ENCODE results near the gene UST. TPM values are rescaled to one million over a fixed set of nuclear protein-coding genes. Genes with fewer than 3 reads are reported as not detected.

Gene UST
- total and polyA plus RNA-seq, 9 of the 15 experiments (the other 6 are each of a cell fraction or from before 2014, with no cell fraction given), result 0.04 to 0.10 TPM; not detected in 7

- TF ChIP-seq ZHX1 (conservative IDR thresholded peaks at IDR 0.05; ENCODE audit: low read length) (no peak), RFX1 (IDR thresholded peaks at IDR 0.05) (no peak), ZNF12 (CRISPR knock-in tag; IDR thresholded peaks at IDR 0.05) (no peak), TCF3 (CRISPR knock-in tag; IDR thresholded peaks at IDR 0.05) (no peak)
Observed at GRCh38 chr6:148789948-148790347, 43.1 kb downstream of the UST start (continued).

GRCh38 chr6:148790404-148790803, 43.6 kb downstream of the UST start:
- H3K79me2 ChIP-seq (ENCODE audit: control insufficient read depth, insufficient read depth, low read length), result no peaks in the 10 kb centered on the region
- no peak for ATAC-seq

More at GRCh38 chr6:148790404-148790803, 43.6 kb downstream of the UST start:
- ChIA-PET CTCF (ENCODE audit: low intra/inter-chr PET ratio) (no interaction called here), POLR2A (no interaction called here)
- BruUV-seq (replicated peaks), result no TSS peak
- no peak for FAIRE-seq
- in situ Hi-C loops (cut with MboI), result no loop called here
- TF ChIP-seq ZNF239 (CRISPR knock-in tag; IDR thresholded peaks at IDR 0.05) (no peak), NFE2 (IDR thresholded peaks at IDR 0.05; ENCODE audit: low read depth) (no peak), KLF6 (CRISPR knock-in tag; IDR thresholded peaks at IDR 0.05; ENCODE audit: borderline replicate concordance) (no peak), NKRF (IDR thresholded peaks at IDR 0.05; ENCODE audit: borderline replicate concordance) (no peak), SAFB2 (IDR thresholded peaks at IDR 0.05; ENCODE audit: borderline replicate concordance, low read depth, low read length, severe bottlenecking) (no peak), NUFIP1 (IDR thresholded peaks at IDR 0.05; ENCODE audit: partially characterized antibody) (no peak), FOS (IDR thresholded peaks at IDR 0.05; ENCODE audit: extremely low read depth, insufficient read length) (no peak), ZZZ3 (IDR thresholded peaks at IDR 0.05) (no peak), KDM1A (IDR thresholded peaks at IDR 0.05) (no peak), ZNF311 (CRISPR knock-in tag; IDR thresholded peaks at IDR 0.05) (no peak), CAMTA2 (CRISPR knock-in tag; conservative IDR thresholded peaks at IDR 0.05) (no peak), HINFP (tag; conservative IDR thresholded peaks at IDR 0.05; ENCODE audit: low read depth) (no peak), RFX5 (IDR thresholded peaks at IDR 0.05; ENCODE audit: low read depth, low read length) (no peak)
- Histone ChIP-seq H3K27me3 (ENCODE audit: control insufficient read depth in 2 of 2, insufficient read depth in 2 of 2, low read length in 2 of 2) (peaks cover 9 to 25% of the 10 kb centered on the region in 2 experiments; a peak in 4 of 5 replicates), H3K4me1 (replicated peaks in 1 of 2; ENCODE audit: control insufficient read depth in 2 of 2, insufficient read depth in 2 of 2, low read length in 2 of 2) (no peaks in the 10 kb centered on the region), H3K9me1 (ENCODE audit: control insufficient read depth, insufficient read depth, low read length) (no peaks in the 10 kb centered on the region), H3K36me3 (ENCODE audit: control insufficient read depth, insufficient read depth, low read length) (no peaks in the 10 kb centered on the region), H3K27ac (ENCODE audit: extremely low read depth, low read depth, low read length) (no peak overlapping the region), H3K9ac (ENCODE audit: insufficient read depth in 1 of 2, low read depth in 2 of 2, low read length in 2 of 2) (peak overlapping the region in 1 of 2 experiments; percentile 22; a peak in 1 of 4 replicates), H3K9me3 (replicated peaks; ENCODE audit: control insufficient read depth, insufficient read depth, low read depth, low read length) (no peaks in the 10 kb centered on the region), H3K4me2 (ENCODE audit: insufficient read depth, low read length) (no peak overlapping the region), H4K20me1 (replicated peaks; ENCODE audit: control insufficient read depth, insufficient read depth, low read length) (no peaks in the 10 kb centered on the region), H3K4me3 (no peak overlapping the region), H2AFZ (ENCODE audit: low read depth, low read length) (no peak overlapping the region)
- no peak for DNase-seq (ENCODE audit: extremely low read depth in 1 of 4, low spot score in 3 of 4)
- under 1% methylated on average over 10 of the region's 10 CpGs for WGBS (ENCODE audit: insufficient coverage, low coverage, missing lambda C conversion rate)
- intact Hi-C loops (cut with micrococcal nuclease), result no loop called here
